HepG2 (cell line): Measurements from ENCODE around the gene SEPTIN5.

ENCODE experiments used
- ARNT2 ChIP-seq: sonication (generic); formaldehyde crosslinking; IDR thresholded peaks from 2 replicates; pipeline ENCODE4 v1.8.0; 2022; ENCODE audit warnings: mild to moderate bottlenecking, low read depth, missing genetic modification reagents, moderate library complexity
- DRAP1 ChIP-seq: IDR thresholded peaks from 2 replicates; pipeline ENCODE4 v1.6.1; 2016; ENCODE audit warnings: missing genetic modification reagents, missing compliant biosample characterization
- NFE2 ChIP-seq: sonication (generic); formaldehyde crosslinking; IDR thresholded peaks from 2 replicates; pipeline ENCODE4 v1.4.0; 2020; ENCODE audit warnings: missing genetic modification reagents
- SIN3A ChIP-seq: IDR thresholded peaks from 2 replicates; pipeline ENCODE4 v1.6.1; 2011; ENCODE audit warnings: low read depth, mild to moderate bottlenecking, control low read depth, low read length, borderline replicate concordance
- ZNF549 ChIP-seq: sonication (generic); formaldehyde crosslinking; IDR thresholded peaks from 2 replicates; pipeline ENCODE4 v1.5.0; 2020; ENCODE audit warnings: missing genetic modification reagents

- no peak for TF ChIP-seq SIN3A
- no peak for TF ChIP-seq ARNT2 (CRISPR knock-in tag)
- no peak for TF ChIP-seq NFE2 (CRISPR knock-in tag)
- TF ChIP-seq ZNF549 (CRISPR knock-in tag) = no peak
- no peak for TF ChIP-seq DRAP1 (CRISPR knock-in tag)
These were observed 29.3 kb downstream of the SEPTIN5 start for GRCh38 chr22:19743651-19744050.
